Hematopoietic multipotent progenitor cell treated with erythropoietin and hydrocortisone succinate and interleukin-3 and kit ligand, for 15 days (in vitro differentiated cells): ENCODE measurements around the gene PSMC4.

Experiments
- DNase-seq: peaks from one replicate; pipeline ENCODE4 v3.0.0-alpha.2; 2015; ENCODE audit warnings: low spot score

The PSMC4 gene

DNA sequence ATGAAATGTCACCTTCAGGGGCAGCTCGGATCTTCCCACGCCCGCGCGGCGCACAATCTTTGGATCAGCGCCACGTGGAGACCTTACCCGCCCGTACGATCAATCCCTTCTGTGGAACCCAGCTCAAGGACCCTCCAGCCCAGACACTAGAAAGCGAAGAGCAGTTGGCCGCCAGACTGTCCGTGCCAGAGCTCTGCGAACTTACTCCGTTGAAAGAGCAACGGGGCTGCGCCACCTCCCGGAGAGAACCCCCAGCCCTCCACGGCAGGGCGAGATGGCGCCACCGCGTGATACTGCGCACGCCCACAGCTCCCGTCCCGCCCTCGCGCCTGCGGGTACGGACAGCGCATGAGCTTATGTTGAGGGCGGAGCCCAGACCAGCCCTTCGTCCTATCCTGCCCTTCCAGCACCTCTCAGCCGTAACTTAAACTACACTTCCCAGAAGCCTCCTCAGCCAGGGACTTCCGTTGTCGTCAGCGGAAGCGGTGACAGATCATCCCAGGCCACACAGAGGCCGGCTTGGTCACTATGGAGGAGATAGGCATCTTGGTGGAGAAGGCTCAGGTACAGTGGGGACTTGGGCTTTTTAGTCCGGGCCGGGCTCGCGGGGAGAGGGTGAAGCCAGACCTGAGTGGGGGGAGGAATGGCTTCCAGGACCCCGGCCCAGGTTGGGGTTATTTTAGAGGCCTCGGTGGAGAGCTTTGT lies at the start of gene PSMC4:
Gene PSMC4 (plus strand): TSS at position 491 of the 705 bp plus-strand sequence. CDS start 38 bp downstream, at position 529.
- peak; percentile 98 for DNase-seq

DNA sequence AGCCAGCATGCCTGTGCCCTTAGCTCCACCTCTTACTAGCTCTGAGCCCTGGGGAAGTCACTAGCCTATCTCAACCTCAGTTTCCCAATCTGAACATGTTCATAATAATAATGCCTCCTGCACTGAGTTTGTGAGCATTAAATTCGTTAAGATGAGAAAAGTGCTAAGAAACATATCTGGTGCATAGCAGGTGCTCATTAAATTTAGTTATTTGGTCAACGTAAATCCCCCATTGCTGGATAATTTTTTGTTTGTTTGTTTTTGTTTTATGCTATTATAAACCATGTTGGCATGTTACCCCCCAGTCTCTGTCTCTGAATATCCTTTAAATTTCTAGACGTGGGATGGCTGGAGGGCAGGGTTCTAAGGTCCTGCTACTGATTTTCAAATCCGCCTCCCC lies 47.1 kb upstream of the PSMC4 start:
- DNase-seq = no peak

DNA sequence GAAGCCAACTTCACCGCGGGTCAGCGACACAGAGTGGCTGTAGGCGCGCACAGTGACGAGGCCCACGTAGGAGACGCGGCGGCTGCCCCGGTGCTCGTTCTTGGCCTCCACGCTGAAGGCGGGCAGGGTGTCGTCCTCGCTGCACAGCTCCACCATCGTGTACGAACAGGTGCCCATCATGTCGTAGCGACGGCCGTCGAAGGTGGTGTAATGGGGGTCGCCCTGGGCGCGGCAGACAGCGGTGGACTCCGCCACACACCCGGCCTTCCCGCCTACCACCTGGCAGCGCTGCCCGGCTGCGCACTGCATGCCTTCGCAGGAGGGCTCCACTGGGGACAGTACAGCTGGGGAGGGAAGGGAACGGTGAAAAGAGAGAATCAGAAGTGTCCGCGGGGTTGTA lies 46.6 kb upstream of the PSMC4 start:
- no peak for DNase-seq

DNA sequence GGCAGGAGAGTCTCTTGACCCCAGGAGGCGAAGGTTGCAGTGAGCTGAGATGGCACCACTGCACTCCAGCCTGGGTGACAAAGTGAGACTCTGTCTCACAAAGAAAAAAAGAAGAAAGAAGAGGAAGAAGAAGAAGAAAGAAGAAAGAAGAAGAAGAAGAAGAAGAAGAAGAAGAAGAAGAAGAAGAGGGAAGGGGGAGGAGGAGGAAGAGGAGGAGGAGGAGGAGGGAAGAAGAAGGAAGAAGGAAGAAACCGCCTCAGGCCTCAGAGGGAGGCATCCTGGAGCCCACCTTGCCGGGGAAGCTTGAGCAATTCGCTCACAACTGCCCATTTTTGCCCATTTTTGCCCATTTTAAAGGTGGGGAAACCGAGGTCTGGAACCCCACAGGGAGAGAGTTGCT lies 46.0 kb upstream of the PSMC4 start:
- DNase-seq = no peak

DNA sequence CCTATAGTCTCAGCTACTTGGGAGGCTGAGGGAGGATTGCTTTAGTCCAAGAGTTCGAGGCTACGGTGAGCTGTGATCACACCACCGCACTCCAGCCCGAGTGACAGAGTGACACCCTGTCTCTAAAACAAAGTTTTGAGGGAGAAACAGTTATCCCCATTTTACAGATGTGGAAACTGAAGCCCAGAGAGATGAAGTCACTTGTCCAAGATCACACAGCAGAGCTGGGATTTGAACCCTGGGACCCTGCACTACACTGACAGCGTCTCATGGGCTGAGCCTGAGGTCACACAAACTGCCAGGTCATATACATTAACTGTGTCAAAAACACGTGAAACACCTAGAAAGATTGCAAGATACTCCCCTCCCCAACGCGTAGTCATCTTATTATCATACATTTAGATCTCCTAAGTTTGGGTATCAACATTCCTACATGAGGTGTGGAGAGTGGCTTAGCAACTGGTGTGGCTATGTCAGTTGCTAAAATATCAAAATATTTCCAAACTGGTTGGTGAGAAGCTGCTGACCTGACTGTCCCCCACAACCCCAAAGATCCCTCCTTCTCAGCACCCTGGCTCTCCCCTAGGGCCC lies 44.7 kb upstream of the PSMC4 start:
- no peak for DNase-seq

DNA sequence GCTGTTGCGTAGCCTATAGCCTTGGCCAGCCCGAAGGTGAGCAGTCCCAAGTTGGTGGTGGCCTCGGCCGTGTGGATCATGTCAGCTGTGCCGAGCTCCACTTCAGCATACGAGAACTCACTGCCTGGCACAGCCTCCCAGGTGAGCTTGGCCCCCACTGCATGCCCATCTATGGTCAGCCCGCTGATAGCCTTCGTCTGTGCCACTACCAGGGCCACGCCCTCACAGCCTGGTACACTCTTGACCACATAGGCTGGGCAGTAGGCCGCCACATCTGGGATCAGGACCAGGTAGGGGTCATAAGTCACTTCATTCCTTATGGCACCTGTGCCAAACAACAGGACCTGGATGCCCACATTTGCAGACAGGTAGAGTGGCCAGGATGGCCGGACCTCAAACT lies 43.9 kb upstream of the PSMC4 start:
- no peak for DNase-seq

DNA sequence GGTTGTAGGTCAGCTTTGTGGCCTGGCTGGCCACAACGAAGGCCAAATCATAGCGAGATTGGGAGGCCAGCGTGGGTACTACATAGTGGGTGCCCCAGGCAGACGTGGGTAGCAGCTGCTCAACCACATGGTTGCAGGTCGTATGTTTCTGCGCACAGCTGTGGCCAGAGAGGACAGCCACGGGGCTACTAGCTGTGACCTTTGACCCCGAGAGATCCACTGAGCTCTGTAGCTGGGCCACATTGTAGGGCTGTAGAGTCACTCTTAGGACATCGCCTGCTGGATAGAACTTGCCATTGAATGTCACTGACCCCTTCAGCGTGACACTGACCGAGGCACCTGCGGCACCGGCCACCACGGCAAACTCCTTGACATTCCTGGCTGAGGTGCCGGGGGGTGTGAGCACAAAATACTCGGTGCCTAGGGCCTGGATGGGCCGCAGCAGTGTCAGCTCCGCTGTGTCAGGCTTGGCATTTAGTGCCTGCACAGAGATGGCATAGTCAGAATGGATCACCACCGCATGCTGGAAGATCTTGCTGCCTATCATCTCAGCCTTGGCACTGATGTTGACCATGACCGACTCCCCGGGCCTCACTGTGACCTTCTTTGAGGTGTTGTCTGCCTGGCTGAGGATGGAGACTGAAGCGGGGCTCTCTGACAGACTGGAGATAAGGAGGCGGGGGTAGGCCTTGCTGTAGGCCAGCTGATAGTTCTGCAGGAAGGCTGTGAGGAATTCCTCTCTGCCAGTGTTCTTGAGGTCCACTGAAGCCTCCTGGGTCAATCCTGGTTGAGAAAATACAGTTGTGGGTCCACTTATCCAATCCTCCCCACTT lies 43.2 kb upstream of the PSMC4 start:
- DNase-seq = no peak

DNA sequence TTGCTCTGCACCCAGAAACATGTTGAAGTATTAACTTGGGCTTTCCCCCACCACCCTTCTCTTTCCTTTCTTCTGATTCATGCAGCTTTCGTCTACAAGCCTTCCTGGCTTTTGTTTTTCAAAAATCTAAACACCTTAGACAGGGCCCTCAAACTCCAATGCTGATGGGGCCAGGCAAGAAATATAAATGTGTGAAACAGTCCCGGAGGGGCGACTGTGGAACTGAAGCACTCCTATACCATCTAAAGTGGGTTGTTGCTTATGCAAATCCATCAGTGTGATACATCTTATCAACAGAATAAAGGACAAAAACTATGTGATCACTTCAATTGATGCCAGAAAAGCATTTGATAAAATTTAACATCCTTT lies 42.6 kb upstream of the PSMC4 start:
- DNase-seq = no peak

DNA sequence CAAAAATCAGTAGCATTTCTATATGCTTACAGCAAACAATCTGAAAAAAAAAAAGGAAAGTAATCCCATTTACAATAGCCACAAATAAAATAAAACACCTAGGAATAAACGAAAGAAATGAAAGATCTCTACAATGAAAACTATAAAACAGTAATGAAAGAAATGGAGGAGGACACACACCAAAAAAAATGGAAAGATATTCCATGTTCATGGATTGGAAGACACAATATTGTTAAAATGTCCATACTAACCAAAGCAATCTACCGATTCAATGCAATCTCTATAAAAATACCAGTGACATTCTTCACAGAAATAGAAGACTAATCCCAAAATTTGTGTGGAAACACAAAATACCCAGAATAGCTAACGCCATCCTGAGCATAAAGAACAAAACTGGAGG lies 41.2 kb upstream of the PSMC4 start:
- no peak for DNase-seq

DNA sequence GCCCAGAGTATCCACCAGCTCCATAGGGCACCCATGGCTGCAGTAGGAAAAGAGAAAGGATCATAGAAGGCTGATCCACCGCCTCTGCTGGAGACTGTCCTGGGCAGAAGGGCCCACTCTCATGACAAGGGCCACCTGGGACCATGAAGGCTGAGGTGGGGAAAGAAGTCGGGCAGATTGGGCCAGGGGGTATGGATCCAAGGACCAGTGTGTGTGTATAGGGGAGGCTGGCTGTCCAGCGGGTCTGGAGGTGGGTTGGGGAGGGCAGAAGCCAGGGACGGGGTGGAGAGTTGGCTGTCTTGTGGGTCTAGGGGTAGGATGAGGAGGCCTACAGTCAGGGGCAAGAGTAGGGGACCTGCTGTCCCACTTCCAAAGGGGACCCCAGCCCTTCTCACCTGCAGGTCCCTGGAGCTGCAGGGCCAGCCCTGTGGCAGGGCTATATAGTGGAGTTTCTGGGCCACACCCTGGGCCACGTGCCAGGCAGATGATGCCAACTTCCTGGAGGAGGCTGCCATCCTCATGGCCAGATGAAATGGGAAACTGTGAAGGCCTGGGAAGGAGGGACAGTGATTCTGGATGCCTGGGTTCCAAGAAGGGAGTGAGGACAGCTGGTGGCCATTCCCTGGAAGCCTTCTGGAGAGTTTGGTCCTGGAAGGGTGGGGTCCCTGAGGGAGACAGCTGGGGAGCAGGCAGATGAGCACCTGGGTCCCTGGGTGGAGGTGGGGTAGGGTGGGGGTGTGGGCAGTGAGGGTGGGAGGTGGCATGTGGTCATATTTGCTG lies 36.2 kb upstream of the PSMC4 start, which contains the start of gene FCGBP:
Gene FCGBP (minus strand): TSS at position 51 of the 780 bp plus-strand sequence.
- DNase-seq = no peak

DNA sequence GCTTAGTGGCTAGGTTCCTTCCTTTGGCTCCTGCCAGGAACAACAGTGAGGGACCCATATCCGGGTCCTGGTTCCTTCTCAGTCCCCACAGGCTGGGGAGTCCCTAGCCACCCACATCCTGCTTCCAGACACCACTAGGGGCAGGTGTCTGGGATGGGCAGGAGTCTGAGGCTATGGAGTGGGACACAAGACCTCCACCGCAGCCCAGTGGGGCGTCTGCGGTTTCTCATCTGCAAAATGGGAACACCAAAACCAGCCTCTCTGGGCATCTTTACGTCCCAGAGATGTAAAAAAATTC lies 35.7 kb upstream of the PSMC4 start:
- no peak for DNase-seq

DNA sequence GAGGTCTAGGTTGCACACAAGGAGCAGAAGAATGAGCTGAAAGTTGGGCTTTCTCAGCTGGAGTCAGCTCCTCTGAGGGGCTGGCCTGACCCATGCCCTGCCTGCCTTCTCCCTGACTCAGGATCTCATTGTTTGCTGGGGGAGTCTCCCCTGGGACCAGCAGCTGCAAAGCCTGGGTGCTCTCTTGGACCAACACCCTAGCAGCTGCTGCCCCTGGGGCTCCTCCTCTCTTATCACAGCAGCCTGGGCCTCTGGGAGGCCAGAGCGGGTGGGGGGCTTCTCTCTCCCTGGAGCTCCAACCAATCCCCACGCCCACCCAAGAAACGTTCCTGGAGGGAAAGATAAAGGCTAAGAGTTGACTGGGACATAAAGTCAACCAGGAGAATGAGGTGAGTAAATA lies 34.9 kb upstream of the PSMC4 start:
- DNase-seq = no peak

DNA sequence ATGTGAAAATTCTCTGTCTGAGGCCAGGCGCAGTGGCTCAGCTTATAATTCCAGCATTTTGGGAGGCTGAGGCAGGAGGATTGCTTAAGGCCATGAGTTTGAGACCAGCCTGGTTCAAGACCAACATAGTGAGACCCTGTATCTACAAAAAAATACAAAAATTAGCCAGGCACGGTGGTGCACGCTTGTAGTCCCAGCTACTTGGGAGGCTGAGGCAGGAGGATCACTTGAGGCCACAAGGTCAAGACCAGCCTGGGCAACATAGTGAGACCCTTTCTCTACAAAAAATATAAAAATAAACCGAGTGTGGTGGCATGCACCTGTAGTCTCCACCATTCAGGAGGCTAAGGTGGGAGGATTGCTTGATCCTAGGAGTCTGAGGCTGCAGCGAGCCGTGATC lies 34.3 kb upstream of the PSMC4 start:
- DNase-seq = no peak

DNA sequence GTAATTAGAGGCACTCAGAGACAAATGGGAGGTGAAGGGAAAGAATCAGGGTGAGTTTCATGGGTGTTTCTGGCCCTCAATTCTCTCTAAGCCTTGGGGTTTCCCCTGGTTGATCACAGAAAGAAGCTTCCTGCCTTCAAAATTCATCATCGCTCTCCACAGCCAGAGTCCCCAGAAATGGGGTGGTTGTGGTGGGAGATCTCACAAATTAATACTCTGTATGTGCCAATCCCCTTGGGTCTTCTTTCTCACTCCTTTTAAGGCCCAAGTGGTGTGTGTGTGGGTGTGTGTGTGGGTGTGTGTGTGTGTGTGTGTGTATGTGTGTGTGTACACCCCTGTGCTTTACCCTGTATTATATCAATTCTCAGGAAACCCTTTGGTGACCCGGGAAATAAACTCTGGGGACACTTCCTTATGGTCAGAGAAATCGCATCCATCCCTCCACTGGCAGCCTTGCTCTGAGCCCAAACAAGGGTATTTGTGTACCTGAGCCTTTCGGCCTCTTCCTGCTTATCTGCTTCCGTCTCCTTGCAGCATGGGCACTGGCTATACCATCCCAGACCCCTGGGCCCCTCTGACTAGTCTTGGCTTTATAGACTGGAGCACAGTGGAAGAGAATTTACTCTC lies 33.8 kb upstream of the PSMC4 start:
- no peak for DNase-seq

DNA sequence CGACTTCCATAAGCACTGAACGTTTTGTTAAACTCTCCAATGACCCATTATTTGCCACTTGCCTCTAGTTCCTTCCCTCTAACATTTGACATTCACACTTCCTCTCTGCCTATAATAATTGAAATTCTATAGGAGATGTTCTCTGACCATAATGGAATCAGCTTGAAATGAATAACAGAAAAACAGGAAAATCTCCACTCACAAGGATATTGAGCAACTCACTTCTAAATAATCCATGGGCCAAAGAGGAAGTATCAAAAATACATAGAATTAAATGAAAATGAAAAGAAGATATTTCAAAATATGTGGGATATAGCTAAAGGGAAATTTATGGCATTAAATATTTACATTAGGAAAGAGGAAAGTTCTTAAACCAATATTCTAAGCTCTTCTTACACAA lies 33.2 kb upstream of the PSMC4 start:
- DNase-seq = no peak

DNA sequence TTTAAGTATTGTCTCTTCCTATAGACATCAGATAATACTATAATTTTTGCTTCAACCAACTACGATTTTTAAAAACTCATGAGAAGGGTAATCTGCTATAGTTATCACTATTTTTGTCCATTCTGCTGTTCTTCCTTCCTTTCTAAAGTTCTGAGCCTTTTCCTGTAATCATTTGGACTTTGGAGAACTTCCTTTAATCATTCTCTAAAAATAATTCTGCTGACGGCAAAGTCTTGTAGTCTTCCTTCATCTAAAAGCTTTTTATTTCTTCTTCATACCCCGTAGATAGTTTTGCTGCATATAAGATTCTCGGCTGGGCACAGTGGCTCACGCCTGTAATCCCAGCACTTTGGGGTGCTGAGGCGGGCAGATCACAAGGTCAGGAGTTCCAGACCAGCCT lies 31.4 kb upstream of the PSMC4 start:
- DNase-seq = no peak

DNA sequence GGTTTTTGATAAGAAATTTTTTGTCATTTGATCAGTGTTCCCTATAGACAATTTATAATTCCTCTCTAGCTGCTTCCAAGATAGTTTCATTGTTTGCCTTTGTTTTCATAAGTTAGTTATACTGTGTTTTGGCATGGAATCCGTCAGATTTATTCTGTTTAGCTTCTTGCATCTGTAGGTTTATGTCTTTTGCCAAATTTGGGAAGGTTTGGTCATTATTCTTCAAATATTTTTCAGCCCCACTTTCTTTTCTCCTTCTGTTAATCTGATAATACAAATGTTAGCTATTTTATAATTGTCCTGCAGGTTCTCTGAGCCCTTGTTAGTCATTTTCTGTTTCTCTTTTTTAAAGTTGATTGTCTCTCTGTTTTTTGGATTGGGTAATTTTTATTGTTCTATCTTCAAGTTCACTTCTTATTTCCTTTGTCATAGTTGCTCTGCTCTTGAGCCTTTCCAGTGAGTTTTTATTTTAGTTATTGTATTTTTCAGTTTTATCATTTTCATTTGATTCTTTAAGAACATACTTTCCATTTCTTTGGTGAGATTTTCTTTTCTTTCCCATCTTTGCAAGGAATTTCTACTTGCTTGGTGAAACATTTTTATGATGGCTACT lies 30.6 kb upstream of the PSMC4 start:
- DNase-seq = no peak

DNA sequence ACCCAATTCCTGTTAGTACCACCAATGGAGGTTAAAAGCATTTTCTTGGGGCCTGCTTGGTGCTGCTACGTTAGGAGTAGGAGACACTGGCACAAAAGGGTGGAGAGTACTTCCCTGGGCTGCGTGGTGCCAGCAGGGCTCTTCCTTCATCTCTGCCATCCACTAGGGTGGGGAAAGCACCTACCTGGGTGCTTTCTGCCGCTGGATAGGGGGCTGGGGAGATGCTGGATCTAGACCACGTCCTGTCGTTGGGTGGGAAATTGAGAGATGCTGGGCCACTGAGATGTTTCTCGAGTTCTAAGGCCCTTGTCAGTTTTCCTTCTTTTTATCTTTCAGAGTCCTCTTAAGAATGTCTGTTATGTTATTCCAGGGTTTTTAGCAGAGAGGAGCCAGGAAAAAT lies 29.8 kb upstream of the PSMC4 start:
- no peak for DNase-seq

DNA sequence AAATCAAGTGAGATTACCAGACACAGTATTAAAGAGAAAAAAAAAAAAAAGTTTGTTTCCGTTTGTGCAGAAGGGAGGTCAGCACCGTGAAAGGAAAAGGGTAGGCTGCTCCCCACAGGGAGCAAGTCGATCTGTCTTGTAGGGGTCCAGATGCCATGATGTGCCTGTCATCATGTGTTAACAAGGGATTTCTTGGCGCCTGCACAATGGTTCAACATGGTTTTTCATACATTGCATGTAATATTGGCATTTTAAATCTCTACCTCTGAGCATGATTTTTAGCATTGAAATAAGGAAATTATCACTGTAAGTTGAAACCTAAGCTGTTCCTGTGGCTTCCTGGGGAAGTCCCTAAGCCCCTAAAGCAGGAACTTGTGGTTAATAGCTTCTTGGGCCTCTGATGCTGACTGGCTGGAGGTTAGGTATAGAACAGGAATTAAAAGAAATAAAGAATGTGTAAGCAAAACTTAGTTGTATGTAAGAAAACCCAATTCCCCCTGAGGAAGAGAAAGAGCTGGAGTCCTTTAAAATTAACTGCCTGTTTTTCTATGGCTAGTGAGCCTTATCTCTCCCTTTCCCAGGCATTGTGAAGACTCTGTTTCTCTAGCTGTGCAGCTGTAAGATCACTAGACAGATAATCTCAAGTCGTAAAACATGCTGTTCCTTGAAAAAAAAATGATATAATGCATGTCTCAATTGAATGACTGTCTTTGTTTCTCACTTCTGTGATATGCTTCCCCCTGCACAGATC lies 29.2 kb upstream of the PSMC4 start:
- DNase-seq = no peak

DNA sequence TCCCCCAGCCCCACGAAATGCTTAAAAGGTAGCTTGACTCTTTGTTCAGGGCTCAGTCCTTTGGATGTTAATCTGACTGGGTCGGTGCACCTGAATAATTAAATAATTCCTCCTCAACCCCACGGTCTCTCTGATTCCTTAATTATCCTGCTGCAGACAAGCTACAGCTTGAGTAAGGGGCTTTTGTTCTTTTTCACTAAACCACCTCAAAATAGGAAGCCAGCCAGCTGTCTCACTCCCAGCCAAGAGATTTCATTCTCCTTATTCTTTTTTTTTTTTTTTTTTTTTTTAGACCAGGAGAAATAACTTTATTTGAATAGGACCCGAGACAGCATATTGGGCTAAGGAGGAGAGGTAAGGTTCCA lies 28.6 kb upstream of the PSMC4 start:
- DNase-seq = no peak

DNA sequence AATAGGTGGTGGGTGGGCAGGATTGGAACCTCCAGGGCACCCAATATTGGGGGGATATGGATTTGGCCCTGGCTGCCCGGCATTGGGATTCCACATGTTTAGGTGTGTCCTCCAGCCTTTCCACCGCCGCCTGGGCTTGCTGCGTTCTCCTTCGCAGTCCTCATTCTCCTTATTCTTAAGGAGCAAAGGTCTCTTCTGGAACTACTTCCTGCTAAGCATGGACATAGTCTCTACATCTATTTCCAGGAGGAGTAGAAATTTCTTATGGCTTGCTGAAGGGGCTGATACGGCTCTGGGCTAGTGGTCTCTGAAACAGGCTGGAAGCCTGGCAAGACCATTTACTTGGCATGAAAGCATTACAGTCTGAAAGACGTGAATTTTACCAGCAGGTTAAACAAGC lies 27.4 kb upstream of the PSMC4 start:
- no peak for DNase-seq
